ENCODE measurements around the gene MIF. TPM values are rescaled to one million over a fixed set of nuclear protein-coding genes. Genes with fewer than 3 reads are reported as not detected.

MIF gene
- total RNA-seq (1,000 to 10,000 TPM in 1 of 5 experiments, 100 to 1,000 TPM in 4; 179 to 1,010 (median 197) TPM), polyA plus RNA-seq (1,000 to 10,000 TPM in 1 of 2 donors, 100 to 1,000 TPM in 1; 945 to 1,099 TPM), total RNA-seq (8.7 reads per million, percentile 33 among the genes with 10 or more reads in this experiment)

DNA sequence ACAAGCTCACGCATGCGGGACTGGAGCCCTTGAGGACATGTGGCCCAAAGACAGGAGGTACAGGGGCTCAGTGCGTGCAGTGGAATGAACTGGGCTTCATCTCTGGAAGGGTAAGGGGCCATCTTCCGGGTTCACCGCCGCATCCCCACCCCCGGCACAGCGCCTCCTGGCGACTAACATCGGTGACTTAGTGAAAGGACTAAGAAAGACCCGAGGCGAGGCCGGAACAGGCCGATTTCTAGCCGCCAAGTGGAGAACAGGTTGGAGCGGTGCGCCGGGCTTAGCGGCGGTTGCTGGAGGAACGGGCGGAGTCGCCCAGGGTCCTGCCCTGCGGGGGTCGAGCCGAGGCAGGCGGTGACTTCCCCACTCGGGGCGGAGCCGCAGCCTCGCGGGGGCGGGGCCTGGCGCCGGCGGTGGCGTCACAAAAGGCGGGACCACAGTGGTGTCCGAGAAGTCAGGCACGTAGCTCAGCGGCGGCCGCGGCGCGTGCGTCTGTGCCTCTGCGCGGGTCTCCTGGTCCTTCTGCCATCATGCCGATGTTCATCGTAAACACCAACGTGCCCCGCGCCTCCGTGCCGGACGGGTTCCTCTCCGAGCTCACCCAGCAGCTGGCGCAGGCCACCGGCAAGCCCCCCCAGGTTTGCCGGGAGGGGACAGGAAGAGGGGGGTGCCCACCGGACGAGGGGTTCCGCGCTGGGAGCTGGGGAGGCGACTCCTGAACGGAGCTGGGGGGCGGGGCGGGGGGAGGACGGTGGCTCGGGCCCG, at the start of gene MIF:
TSS of gene MIF (plus strand) at position 439 of the 765 bp plus-strand sequence. CDS start at position 531, 92 bp downstream.
- peak within 1 kb of the TSS; percentile 92 to 100 (median 97) for H3K27ac Mint-ChIP-seq
- POLR2A ChIA-PET: interaction anchor here (0.7 to 3.9 kb wide), 17 partner anchors 17 to 661 kb away, joined by 3 to 67 read pairs (median 4); partner anchors contain the start of genes ADORA2A, CABIN1, DERL3 and GUCD1

DNA sequence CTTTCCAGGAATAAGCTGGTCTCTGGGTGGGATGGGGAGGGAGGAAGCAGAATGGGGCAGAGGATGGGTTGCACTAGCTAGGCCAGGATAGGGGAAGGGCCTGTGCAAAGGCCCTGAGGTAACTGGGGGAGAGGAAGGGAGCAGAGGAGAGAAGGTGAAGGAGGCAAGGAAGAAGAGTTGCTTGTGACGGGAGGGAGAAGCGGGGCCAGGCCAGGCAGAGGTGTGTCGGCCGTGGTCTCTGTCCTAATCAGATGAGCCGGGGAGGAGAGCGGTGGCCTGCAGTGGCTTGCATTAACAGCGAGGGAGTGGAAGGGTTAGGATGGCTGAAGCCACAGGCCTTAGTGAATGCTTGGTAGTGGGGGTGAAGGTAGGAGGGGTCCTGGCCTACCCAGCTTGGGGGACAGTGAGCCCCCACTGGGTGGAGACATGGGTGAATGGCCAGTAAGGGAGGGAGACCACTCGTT, 49.4 kb upstream of the MIF start:
- DNase-seq: no peak
- no peaks in the 10 kb centered on the region for H3K36me3 ChIP-seq (ENCODE audit: control insufficient read depth in 2 of 3, insufficient read depth in 3 of 3, low read length in 3 of 3)
- H3K4me1 ChIP-seq (ENCODE audit: control insufficient read depth in 2 of 2, insufficient read depth in 2 of 2, low read length in 2 of 2): peaks cover 0 to under 1% of the 10 kb centered on the region in 2 donors
- Mint-ChIP-seq H3K27me3 (peaks cover 0 to 3% (median 0%) of the 10 kb centered on the region in 5 donors), H3K4me1 (peaks cover 0 to 4% (median 1%) of the 10 kb centered on the region in 7 donors), H3K27ac (no peak overlapping the region), H3K36me3 (no peaks in the 10 kb centered on the region), H3K9me3 (peaks cover 0 to 2% (median 0%) of the 10 kb centered on the region in 11 donors), H3K4me3 (no peak overlapping the region)
- intact Hi-C loops (cut with micrococcal nuclease): loop anchor here (5.0 kb wide), 5 partner anchors 107 to 302 kb away; no protein-coding TSS in a partner anchor
- no peaks in the 10 kb centered on the region for H3K27me3 ChIP-seq (ENCODE audit: control insufficient read depth in 2 of 2, insufficient read depth in 2 of 2, low read length in 2 of 2)
- no peaks in the 10 kb centered on the region for H3K9me3 ChIP-seq (ENCODE audit: control insufficient read depth in 2 of 3, low read length in 3 of 3)
- ATAC-seq: no peak
- ChIA-PET CTCF (no interaction called here), POLR2A (interaction anchor here (0.7 to 1.9 kb wide), 2 partner anchors 13 to 57 kb away, joined by 3 to 10 read pairs; partner anchors contain the start of gene SLC2A11)
- no peak overlapping the region for H3K27ac ChIP-seq (ENCODE audit: low read depth, low read length)
- H3K4me3 ChIP-seq (ENCODE audit: low read length): no peak overlapping the region

More for the DNA sequence above, at the start of gene MIF:
- intact Hi-C loops (cut with micrococcal nuclease): loop anchor here (1.0 to 5.0 kb wide), 10 partner anchors 20 to 752 kb away; partner anchors contain the start of genes DERL3 (in 2 of the 2), SLC2A11 (in 2 of the 2), RSPH14 (in 1 of the 2) and SMARCB1 (in 1 of the 2)
- Mint-ChIP-seq H3K9me3 (peaks cover 0 to 1% (median 0%) of the 10 kb centered on the region in 11 donors), H3K36me3 (peaks cover 0 to 31% (median 4%) of the 10 kb centered on the region in 5 donors), H3K27me3 (no peaks in the 10 kb centered on the region), H3K4me1 (peaks cover 12 to 39% (median 30%) of the 10 kb centered on the region in 7 donors), H3K4me3 (peak within 1 kb of the TSS; percentile 88 to 97 (median 94))
- peak within 1 kb of the TSS; percentile 93 for H3K27ac ChIP-seq (ENCODE audit: low read depth, low read length)
- no peaks in the 10 kb centered on the region for H3K9me3 ChIP-seq (ENCODE audit: control insufficient read depth in 2 of 3, low read length in 3 of 3)
- no peaks in the 10 kb centered on the region for H3K27me3 ChIP-seq (ENCODE audit: control insufficient read depth in 2 of 2, insufficient read depth in 2 of 2, low read length in 2 of 2)
- DNase-seq: peak; percentile 88 to 100 (median 94)
- H3K4me1 ChIP-seq (ENCODE audit: control insufficient read depth in 2 of 2, insufficient read depth in 2 of 2, low read length in 2 of 2): peaks cover 16% of the 10 kb centered on the region in 2 donors
- peak; percentile 96 for ATAC-seq
- peaks cover 0 to 34% (median 0%) of the 10 kb centered on the region in 3 experiments for H3K36me3 ChIP-seq (ENCODE audit: control insufficient read depth in 2 of 3, insufficient read depth in 3 of 3, low read length in 3 of 3)
- peak within 1 kb of the TSS; percentile 88 for H3K4me3 ChIP-seq (ENCODE audit: low read length)
- CTCF ChIA-PET: interaction anchor here (0.7 to 1.6 kb wide), 10 partner anchors 20 to 117 kb away, joined by 3 to 6 read pairs (median 3); partner anchors contain the start of genes CABIN1, SLC2A11 and SMARCB1

DNA sequence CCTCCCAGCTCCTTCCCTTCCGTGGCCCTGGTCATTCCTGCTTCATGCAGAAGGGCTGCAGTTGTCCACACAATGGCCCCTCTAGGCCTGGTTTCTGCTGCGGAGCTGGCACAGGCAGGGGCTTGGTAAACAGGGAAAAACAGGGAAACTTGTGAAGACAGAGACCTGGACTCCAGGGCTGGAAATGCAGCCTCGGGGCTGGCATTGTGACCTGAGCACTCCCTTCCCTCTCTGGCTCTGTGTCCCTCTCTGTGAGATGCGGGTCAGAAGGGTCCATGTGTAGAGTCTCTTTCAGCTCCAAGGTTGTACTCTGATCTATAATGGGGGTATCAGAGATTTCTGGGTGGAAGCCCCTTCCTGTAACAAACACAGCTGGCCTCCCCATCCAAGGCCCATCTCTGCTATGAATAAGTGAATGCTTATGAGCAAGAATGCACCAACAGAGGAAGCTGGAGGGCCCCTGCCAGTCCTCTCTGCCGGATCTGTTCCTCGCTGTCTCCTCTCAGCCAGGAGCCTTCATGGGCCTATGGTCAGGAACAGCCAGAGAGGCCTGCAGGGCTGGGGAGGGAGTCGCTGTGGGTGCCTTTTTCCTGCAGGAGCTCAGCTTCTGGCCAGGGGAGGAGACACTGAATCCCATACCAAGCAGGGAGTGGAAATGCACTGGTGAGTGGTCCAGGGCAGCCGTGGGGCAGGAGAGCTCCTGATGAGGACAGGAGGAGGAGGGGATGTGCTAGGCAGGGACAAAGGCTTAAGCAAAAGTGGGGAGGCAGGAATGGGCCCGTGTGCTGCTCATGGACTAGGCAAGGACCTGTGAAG, 48.7 kb upstream of the MIF start:
- POLR2A ChIA-PET: interaction anchor here (0.5 to 1.9 kb wide), 4 partner anchors 12 to 58 kb away, joined by 3 to 10 read pairs (median 3); partner anchors contain the start of gene SLC2A11
- no peak overlapping the region for H3K27ac ChIP-seq (ENCODE audit: low read depth, low read length)
- no peaks in the 10 kb centered on the region for H3K4me1 ChIP-seq (ENCODE audit: control insufficient read depth in 2 of 2, insufficient read depth in 2 of 2, low read length in 2 of 2)
- H3K4me3 Mint-ChIP-seq: no peak overlapping the region
- H3K27me3 ChIP-seq (ENCODE audit: control insufficient read depth in 2 of 2, insufficient read depth in 2 of 2, low read length in 2 of 2): no peaks in the 10 kb centered on the region
- peaks cover 0 to 6% (median 0%) of the 10 kb centered on the region in 5 donors for H3K27me3 Mint-ChIP-seq
- no peak overlapping the region for H3K4me3 ChIP-seq (ENCODE audit: low read length)
- peak overlapping the region in 1 of 9 donors; percentile 49 for H3K27ac Mint-ChIP-seq
- CTCF ChIA-PET: interaction anchor here (0.5 to 1.3 kb wide), 2 partner anchors 13 to 20 kb away, joined by 3 to 4 read pairs; no protein-coding TSS in a partner anchor
- H3K4me1 Mint-ChIP-seq: peaks cover 0 to 4% (median 0%) of the 10 kb centered on the region in 7 donors
- H3K36me3 Mint-ChIP-seq: no peaks in the 10 kb centered on the region
- no peaks in the 10 kb centered on the region for H3K36me3 ChIP-seq (ENCODE audit: control insufficient read depth in 2 of 3, insufficient read depth in 3 of 3, low read length in 3 of 3)
- peaks cover 0 to 2% (median 0%) of the 10 kb centered on the region in 11 donors for H3K9me3 Mint-ChIP-seq
- no peak for DNase-seq
- H3K9me3 ChIP-seq (ENCODE audit: control insufficient read depth in 2 of 3, low read length in 3 of 3): no peaks in the 10 kb centered on the region
- intact Hi-C loops (cut with micrococcal nuclease): loop anchor here (5.0 kb wide), 5 partner anchors 108 to 303 kb away; no protein-coding TSS in a partner anchor
- ATAC-seq: no peak

DNA sequence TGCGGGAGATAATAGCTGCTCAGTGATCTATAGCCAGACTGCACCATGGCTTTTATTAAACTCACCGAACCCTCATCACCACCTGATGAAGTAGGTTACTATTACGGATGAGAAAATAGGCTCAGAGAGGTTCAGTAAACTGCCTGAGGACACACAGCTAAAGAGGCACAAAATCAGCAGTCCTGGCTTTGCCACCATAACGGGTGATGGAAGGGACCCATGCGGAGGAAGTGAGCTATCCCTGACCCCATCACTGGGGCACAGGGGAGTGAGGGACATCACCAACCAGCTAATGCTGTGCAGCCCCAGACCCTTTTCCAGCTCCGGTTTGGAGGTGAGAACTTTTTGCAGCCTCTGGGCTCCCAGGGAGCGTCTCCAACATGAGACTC, 48.1 kb upstream of the MIF start:
- CTCF ChIA-PET: interaction anchor here (0.5 to 1.4 kb wide), 4 partner anchors 12 to 174 kb away, joined by 3 to 4 read pairs (median 3); no protein-coding TSS in a partner anchor
- no peak overlapping the region for H3K27ac Mint-ChIP-seq
- H3K36me3 ChIP-seq (ENCODE audit: control insufficient read depth in 2 of 3, insufficient read depth in 3 of 3, low read length in 3 of 3): no peaks in the 10 kb centered on the region
- no peaks in the 10 kb centered on the region for H3K36me3 Mint-ChIP-seq
- H3K9me3 Mint-ChIP-seq: peaks cover 0 to 2% (median 0%) of the 10 kb centered on the region in 11 donors
- intact Hi-C loops (cut with micrococcal nuclease): loop anchor here (5.0 kb wide), 5 partner anchors 109 to 304 kb away; no protein-coding TSS in a partner anchor
- H3K27me3 ChIP-seq (ENCODE audit: control insufficient read depth in 2 of 2, insufficient read depth in 2 of 2, low read length in 2 of 2): no peaks in the 10 kb centered on the region
- H3K27ac ChIP-seq (ENCODE audit: low read depth, low read length): no peak overlapping the region
- peaks cover 0 to 4% (median 0%) of the 10 kb centered on the region in 7 donors for H3K4me1 Mint-ChIP-seq
- DNase-seq: no peak
- H3K9me3 ChIP-seq (ENCODE audit: control insufficient read depth in 2 of 3, low read length in 3 of 3): no peaks in the 10 kb centered on the region
- no peak overlapping the region for H3K4me3 Mint-ChIP-seq
- POLR2A ChIA-PET: interaction anchor here (0.5 to 1.9 kb wide), 3 partner anchors 11 to 14 kb away, joined by 3 to 10 read pairs (median 3); partner anchors contain the start of gene SLC2A11
- peaks cover 0 to 10% (median 0%) of the 10 kb centered on the region in 5 donors for H3K27me3 Mint-ChIP-seq
- H3K4me1 ChIP-seq (ENCODE audit: control insufficient read depth in 2 of 2, insufficient read depth in 2 of 2, low read length in 2 of 2): no peaks in the 10 kb centered on the region
- H3K4me3 ChIP-seq (ENCODE audit: low read length): no peak overlapping the region
- ATAC-seq: no peak

DNA sequence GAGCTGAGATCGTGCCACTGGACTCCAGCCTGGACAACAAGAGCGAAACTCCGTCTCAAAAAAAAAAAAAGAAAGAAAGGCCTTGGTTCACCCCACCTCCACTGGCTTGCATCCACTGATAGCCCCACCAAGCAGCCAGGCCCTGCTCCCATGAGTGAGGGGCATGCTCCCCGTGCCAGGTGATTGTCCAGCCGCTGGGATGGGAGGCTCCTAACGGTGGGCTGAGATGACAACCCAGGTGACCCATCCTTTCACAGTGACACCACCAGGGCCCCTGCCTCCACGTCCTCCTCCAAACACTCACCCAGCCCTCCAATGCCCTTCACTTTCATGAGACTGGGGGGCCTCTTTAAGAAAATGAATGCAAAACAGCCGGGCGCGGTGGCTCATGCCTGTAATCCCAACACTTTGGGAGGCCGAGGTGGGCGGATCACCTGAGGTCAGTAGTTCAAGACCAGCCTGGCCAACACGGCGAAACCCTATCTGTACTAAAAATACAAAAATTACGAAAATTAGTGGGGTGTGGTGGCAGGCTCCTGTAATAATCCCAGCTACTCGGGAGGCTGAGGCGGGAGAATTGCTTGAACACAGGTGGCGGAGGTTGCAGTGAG, 46.8 kb upstream of the MIF start:
- Histone ChIP-seq H3K4me3 (ENCODE audit: low read length) (no peak overlapping the region), H3K27ac (ENCODE audit: low read depth, low read length) (no peak overlapping the region), H3K27me3 (ENCODE audit: control insufficient read depth in 2 of 2, insufficient read depth in 2 of 2, low read length in 2 of 2) (no peaks in the 10 kb centered on the region), H3K36me3 (ENCODE audit: control insufficient read depth in 2 of 3, insufficient read depth in 3 of 3, low read length in 3 of 3) (no peaks in the 10 kb centered on the region), H3K4me1 (ENCODE audit: control insufficient read depth in 2 of 2, insufficient read depth in 2 of 2, low read length in 2 of 2) (no peaks in the 10 kb centered on the region), H3K9me3 (ENCODE audit: control insufficient read depth in 2 of 3, low read length in 3 of 3) (no peaks in the 10 kb centered on the region)
- intact Hi-C loops (cut with micrococcal nuclease): loop anchor here (5.0 kb wide), 5 partner anchors 110 to 305 kb away; no protein-coding TSS in a partner anchor
- DNase-seq (no peak), ATAC-seq (no peak)
- Mint-ChIP-seq H3K4me3 (no peak overlapping the region), H3K36me3 (no peaks in the 10 kb centered on the region), H3K4me1 (peaks cover 0 to 4% (median 0%) of the 10 kb centered on the region in 7 donors), H3K27ac (no peak overlapping the region), H3K27me3 (peaks cover 0 to 13% (median 0%) of the 10 kb centered on the region in 5 donors), H3K9me3 (peaks cover 0 to 4% (median 0%) of the 10 kb centered on the region in 11 donors)
- POLR2A ChIA-PET: interaction anchor here (0.7 kb wide), 1 partner anchor 442 kb away, joined by 3 read pairs; no protein-coding TSS in a partner anchor
- CTCF ChIA-PET: interaction anchor here (0.7 to 1.4 kb wide), 4 partner anchors 76 to 622 kb away, joined by 3 read pairs; partner anchors contain the start of gene CHCHD10

Measured in naive thymus-derived CD4-positive, alpha-beta T cell (primary cell).